ENCODE data around the gene ZNF366. TPM values are rescaled to one million over a fixed set of nuclear protein-coding genes. Genes with fewer than 3 reads are reported as not detected.

ZNF366 gene
- total RNA-seq, result 1 to 10 TPM in 4 of 5 donors, not detected in 1; 1.7 to 6.8 (median 4.5) TPM
- polyA plus RNA-seq, result under 1 TPM; 0.10 to 0.46 (median 0.37) TPM
- long read RNA-seq, donor 1, result 0 reads
- long read RNA-seq, donor 2, partial matches to known transcripts, result 0 of 1 reads
- long read RNA-seq, donor 2, other reads (novel, unspliced or antisense), result 0 of 1 reads
- long read RNA-seq, donor 3, result 0 reads
- long read RNA-seq, donor 4, result 0 reads
- long read RNA-seq, donor 5, result 0 reads
- long read RNA-seq, donor 6, result 0 reads
- long read RNA-seq, donor 7, result 0 reads
- long read RNA-seq, donor 8, result 0 reads
- long read RNA-seq, donor 9, result 0 reads
- long read RNA-seq, donor 10, result 0 reads

- no peak for DNase-seq
- no peaks in the 10 kb centered on the region for H3K9me3 ChIP-seq
- H3K4me1 ChIP-seq, result peaks cover 0 to 35% (median 25%) of the 10 kb centered on the region in 4 donors
- peak within 1 kb of the TSS in 3 of 4 donors; percentile 7 to 10 (median 10) for H3K4me3 ChIP-seq
- H3K36me3 ChIP-seq, result no peaks in the 10 kb centered on the region
- WGBS, 5 donors, result 41 to 70% (median 56%) methylated on average over 8 to 9 of the region's 9 CpGs
- intact Hi-C loops (cut with DNase I; ENCODE audit: low total_unique reads), result no loop called here
- TF ChIP-seq POLR2A (IDR thresholded peaks at IDR 0.05), result no peak
- H3K27me3 ChIP-seq, result no peaks in the 10 kb centered on the region
- peak within 1 kb of the TSS in 4 of 5 donors; percentile 25 to 54 (median 47) for H3K27ac ChIP-seq
These were observed at the start of gene ZNF366 for GRCh38 chr5:72507231-72507906. ZNF366 (minus strand) TSS chr5:72507410; CDS start chr5:72461496, 45,914 bp downstream.

- 2 to 4% (median 3%) methylated on average over 41 to 42 of the region's 42 CpGs for WGBS, 5 donors
- intact Hi-C loops (cut with DNase I; ENCODE audit: low total_unique reads), result no loop called here
- Histone ChIP-seq H3K36me3 (no peaks in the 10 kb centered on the region), H3K4me3 (peak overlapping the region; percentile 40 to 52 (median 47)), H3K9me3 (no peaks in the 10 kb centered on the region), H3K27me3 (no peaks in the 10 kb centered on the region), H3K27ac (peak overlapping the region in 4 of 5 donors; percentile 42 to 83 (median 72)), H3K4me1 (peaks cover 7 to 21% (median 18%) of the 10 kb centered on the region in 4 donors)
- peak; percentile 34 to 87 for DNase-seq
- TF ChIP-seq POLR2AphosphoS5 (IDR thresholded peaks at IDR 0.05) (no peak), CTCF (IDR thresholded peaks at IDR 0.05) (peak in 1 of 7 experiments; percentile 14)
These were observed 49.3 kb upstream of the ZNF366 start for GRCh38 chr5:72556351-72557166.

GRCh38 chr5:72555871-72556270, 48.7 kb upstream of the ZNF366 start:
- Histone ChIP-seq H3K9me3 (no peaks in the 10 kb centered on the region), H3K27ac (peak overlapping the region in 1 of 5 donors; percentile 71), H3K36me3 (no peaks in the 10 kb centered on the region), H3K4me1 (peaks cover 7 to 21% (median 18%) of the 10 kb centered on the region in 4 donors), H3K27me3 (no peaks in the 10 kb centered on the region), H3K4me3 (peak overlapping the region in 1 of 4 donors; percentile 52)
- intact Hi-C loops (cut with DNase I; ENCODE audit: low total_unique reads), result no loop called here
- TF ChIP-seq EP300 (IDR thresholded peaks at IDR 0.05), result no peak
- no peak for TF ChIP-seq CTCF (IDR thresholded peaks at IDR 0.05)
- TF ChIP-seq POLR2A (IDR thresholded peaks at IDR 0.05), result no peak
- 36 to 58% (median 53%) methylated on average over 1 of the region's 1 CpG for WGBS, 5 donors
- peak in 1 of 2 donors; percentile 56 for DNase-seq

GRCh38 chr5:72554897-72555296, 47.7 kb upstream of the ZNF366 start:
- TF ChIP-seq POLR2AphosphoS5 (IDR thresholded peaks at IDR 0.05) (no peak), CTCF (IDR thresholded peaks at IDR 0.05) (no peak), EP300 (IDR thresholded peaks at IDR 0.05) (no peak), POLR2A (IDR thresholded peaks at IDR 0.05) (no peak)
- Histone ChIP-seq H3K36me3 (no peaks in the 10 kb centered on the region), H3K27me3 (no peaks in the 10 kb centered on the region), H3K9me3 (no peaks in the 10 kb centered on the region), H3K4me3 (no peak overlapping the region), H3K27ac (no peak overlapping the region), H3K4me1 (peaks cover 7 to 21% (median 18%) of the 10 kb centered on the region in 4 donors)
- DNase-seq, result no peak
- intact Hi-C loops (cut with DNase I; ENCODE audit: low total_unique reads), result no loop called here
- WGBS, 5 donors, result 95 to 100% (median 97%) methylated on average over 1 of the region's 1 CpG

Data from stomach (tissue), 19 donors.